ENCODE data around the gene ATXN2.
"Not testable (repeated sequence)": the region's sequence is repeated elsewhere in the genome, so short reads cannot be mapped to it uniquely, and the experiment has no call there.

ATXN2 gene

GRCh38 chr12:111488798-111489197, 110.3 kb downstream of the ATXN2 start:
- no peak for DNase-seq

GRCh38 chr12:111488271-111488670, 110.8 kb downstream of the ATXN2 start:
- no peak for DNase-seq

DNA sequence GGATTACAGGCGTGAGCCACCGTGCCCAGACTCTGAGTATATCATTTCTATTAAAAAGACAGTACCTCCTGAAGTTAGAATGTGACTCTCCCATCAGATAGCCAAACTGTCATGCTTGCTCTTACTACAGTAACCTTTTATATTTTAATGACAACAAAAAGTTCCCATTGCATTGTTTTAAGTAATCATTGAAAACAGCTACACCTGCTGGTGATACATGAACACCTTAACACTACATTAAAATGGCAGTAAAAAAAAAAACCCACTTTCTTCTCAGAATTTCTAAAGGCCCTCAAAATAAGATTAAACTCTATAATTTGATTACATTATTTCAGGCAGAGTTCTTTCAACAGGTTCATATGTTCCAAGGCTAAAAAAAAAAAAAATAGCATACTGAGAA, 116.7 kb downstream of the ATXN2 start:
- no peak for DNase-seq

DNA sequence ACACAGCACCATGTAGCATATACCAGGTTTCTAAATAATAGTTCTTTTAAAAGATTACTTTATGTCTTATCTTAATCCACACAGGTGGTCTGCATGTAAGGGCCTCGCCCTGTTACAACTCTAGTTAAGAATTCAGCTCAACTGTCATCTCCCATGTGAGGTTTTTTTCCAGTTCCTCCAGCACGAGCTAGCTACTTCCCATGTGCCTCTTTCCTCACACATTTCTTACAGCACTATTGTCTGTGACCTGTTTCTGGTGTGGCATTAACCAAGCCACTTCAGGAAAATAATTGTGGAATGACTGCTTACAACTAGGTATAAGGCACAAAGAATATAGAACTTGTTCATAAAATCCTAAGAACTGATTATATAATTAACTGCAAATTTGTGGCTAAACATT, 127.9 kb downstream of the ATXN2 start:
- no peak for DNase-seq

DNA sequence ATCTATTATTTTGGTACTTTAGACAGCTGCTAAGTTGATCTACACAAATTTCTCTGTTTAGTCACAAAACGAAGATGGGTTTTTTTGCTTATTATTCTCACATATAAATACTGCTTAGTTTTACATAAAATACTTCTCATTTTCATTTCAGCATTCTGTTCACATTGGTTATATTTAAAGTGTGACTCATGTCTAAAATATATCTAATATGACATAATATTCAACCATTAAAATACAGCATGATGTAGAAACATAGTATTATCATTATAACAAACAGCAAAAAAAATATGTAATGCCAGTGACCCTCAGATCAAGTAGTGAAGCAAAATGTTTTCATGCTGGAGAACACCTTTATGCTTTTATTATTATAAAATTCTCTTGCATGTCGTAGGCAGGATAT, 129.7 kb downstream of the ATXN2 start:
- no peak for DNase-seq

DNA sequence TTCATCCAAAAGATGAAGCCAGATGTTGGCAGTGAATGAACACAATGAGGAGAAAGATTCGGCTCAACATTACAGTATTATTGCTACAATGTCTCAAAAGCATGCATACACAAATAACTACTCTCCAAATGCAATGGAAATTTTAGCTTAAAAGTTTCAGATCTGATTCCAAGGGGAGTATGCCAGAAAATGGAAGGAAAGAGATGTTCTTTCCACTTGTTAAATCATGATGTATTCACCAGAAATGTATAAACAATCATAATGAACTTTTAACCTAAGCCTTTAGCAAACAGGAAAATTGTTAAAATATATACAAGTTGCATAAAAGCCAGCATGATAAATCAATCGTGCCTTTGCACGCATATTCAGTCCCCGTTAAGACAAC, 131.3 kb downstream of the ATXN2 start:
- no peak for DNase-seq

DNA sequence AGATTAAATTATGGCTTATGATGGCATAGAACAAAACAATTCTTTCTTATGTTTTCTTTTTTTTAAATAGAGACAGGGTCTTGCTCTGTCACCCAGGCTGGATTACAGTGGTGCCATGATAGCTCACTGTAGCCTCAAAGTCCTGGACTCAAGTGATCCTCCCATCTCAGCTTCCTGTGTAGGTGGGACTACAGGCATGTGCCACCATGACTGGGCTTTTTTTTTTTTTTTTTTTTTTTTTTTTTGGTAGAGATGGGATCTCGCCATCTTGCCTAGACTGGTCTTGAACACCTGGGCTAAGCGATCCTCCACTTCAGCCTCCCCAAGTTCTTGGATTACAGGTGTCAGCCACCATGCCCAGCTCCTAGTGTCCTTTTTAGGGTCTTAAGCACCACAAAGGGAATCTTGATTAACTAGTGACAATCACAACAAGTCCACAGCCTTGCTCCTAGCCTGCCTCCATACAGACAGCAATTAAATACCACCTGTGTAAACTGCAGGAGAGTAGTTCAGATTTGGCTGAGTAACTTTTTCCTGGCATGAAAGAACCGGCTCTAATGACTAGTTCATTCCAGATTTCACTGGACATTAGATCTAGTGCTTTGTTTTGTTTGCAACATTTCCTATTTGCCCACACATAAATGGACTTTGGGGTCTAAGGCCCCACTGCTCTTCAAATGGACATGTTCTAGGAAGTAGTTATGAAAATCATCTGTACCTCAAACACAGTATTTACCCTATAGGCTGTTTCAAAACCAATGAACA, 131.8 kb downstream of the ATXN2 start:
- DNase-seq = no peak

- no peak for DNase-seq
Observed at GRCh38 chr12:111462210-111462769, 136.8 kb downstream of the ATXN2 start.

GRCh38 chr12:111460111-111460510, 139.0 kb downstream of the ATXN2 start:
- not testable (repeated sequence) for DNase-seq

DNA sequence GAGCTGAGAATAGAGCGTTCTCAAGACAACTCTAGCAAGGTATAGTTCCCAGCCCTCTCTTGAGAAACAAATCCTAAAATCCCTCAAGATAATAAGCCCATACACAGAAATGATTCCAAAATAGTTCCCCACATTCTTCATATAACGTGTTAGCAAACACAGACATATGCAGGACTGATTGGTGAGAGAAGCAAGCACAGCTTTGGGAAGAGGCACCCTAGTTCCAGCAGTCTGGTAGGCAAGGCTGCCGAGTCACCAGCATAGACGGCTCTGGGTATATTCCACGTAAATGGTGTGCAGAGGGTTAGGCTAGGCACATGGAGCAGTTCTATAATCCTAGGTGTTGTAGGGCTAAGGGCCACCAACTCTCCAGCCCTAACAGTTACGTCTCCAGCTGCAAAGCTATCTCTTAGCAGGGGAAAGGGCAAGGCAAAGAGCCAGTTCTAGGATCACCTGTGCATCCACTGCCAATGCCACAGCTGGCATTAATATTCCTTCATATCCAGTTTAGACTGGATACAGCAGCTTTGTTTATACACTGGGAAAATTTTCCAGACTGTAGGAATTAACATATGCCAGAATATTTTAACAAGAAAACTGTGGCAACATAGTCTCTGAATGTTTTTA, 140.5 kb downstream of the ATXN2 start:
- DNase-seq = no peak

DNA sequence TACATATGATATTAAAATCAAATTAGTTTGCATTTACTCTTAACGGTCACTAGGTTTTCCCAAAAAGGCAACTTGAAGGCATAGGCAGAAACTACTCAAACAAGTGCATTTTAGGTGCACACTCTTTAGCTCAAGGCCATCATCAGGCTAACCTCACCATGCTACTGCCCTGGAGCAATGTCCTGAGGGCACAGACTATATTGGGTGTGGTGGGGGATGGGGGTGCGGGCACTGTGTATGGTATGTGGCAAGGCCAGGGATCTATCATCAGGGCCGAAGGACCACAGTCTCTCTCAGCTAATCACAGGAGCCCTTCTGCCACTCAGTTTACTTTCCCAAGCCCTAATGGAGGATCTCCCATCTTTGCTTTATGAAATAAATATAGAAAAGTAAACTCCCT, 141.5 kb downstream of the ATXN2 start:
- no peak for DNase-seq

- DNase-seq = no peak
Observed at GRCh38 chr12:111457071-111457470, 142.0 kb downstream of the ATXN2 start.

- no peak for DNase-seq
Observed at GRCh38 chr12:111455448-111456320, 143.4 kb downstream of the ATXN2 start.

DNA sequence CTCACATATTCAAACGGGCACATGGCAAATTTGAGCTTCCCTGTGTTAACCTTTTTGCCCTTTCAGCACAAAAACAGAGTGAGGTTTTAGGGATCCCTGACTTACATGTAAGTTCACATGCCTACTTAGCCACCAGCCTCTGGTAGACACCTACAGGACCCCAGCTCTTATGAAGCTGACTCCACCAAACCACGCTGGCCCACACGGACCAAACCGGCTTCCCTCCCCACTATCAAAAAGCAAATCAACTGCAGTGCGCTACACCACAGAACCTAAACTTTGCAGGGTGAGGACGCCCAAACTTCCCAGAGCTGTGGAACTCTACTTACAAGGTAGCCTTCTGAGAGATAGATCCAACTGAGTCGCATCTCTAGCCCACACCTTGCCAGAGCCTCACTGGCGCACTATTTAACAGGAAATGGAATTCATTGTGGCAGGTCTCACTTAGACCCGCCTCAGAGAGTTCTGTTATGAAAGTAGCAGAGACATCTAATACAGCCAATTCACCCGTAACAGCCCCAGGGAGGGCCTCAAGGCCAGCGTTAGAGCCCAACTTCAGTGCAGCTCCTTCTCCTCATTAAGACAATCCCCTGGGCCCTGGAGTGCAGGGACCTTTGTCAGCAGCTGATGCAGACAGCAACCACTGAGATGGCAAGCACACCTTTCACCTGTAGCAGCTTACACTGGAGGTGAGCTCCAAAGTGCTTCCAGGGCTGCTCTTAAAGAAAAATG, 144.2 kb downstream of the ATXN2 start:
- DNase-seq = no peak

DNA sequence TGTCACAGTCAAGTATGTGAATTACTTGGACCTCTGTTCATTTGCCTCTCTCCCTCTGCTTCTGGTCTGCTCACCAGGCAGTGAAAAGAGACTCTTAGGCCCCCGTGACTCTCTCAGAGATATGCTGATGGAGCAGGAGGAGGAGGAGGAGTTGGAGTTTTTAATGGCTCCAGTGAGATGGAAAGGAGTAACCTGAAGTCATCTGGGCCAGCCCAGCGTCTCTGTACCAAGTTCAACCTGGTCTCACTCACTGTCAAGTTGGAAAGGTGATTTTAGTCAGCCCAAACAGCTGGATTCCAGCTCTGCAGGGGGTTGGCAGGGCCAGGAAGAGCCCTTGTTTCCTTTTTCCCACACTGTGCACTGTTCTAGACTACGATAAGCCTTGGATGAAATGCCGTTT, 144.8 kb downstream of the ATXN2 start:
- no peak for DNase-seq

DNA sequence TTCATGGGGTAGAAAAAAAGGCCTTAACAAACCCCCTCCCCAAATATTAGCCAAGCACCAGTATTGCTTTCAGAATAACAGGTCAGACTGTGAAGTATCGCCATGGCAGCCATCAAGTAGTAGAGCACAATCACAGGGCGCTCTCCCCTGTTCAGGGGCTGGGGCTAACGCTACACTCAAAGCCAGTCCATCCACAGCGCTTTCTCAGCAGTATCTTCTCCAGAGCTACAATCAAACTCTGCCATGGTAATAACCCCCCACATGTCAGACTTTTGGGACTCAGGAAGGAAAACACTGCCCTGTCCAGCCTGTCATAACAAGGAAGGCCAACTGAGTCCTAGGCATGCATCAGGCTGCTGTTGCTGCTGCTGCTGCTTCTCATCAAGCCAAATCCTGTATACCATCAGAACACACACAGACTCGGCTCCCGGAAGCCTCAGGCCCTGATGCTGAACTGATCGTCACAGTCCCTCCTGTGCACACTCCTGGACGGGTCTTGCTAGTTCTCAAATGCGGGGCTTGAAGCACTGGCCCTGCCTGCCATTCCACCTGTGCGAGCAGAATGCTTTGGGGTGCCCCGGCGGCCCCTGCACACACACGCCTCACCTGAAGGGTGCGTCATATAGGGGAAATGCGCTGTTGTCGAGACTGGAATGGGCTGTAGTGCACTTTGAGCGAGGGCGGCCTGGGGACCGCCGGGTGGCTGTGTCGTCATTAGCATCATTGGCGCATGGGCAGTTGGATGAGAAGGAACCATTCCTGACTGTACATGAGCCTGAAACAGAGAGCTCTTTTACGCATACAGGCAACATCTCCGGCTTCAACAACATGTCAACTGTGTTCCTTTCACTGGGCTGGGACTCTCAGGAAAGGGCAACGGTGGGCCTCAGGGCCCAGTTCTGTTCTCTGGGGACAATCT, 145.8 kb downstream of the ATXN2 start:
- DNase-seq = no peak

- no peak for DNase-seq
Observed at GRCh38 chr12:111451649-111452129, 147.4 kb downstream of the ATXN2 start.

DNA sequence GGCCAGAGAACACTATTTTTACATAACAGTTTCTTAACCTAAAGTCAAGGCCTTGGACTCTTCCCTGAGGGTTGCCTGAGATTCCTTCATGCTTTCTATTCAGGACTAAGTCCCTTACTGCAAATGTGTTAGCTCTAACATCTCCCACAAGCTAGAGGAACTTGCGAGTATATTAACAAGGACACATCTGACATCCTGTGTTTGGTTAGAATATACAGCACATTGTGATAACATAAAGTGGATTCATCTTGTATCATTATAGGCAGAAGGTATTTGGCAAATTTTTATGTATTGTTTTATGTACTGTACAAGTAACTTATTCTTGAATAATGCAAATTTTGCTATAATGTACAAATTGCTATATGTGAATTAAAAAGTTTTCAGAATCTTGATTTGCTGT, 147.9 kb downstream of the ATXN2 start:
- no peak for DNase-seq

DNA sequence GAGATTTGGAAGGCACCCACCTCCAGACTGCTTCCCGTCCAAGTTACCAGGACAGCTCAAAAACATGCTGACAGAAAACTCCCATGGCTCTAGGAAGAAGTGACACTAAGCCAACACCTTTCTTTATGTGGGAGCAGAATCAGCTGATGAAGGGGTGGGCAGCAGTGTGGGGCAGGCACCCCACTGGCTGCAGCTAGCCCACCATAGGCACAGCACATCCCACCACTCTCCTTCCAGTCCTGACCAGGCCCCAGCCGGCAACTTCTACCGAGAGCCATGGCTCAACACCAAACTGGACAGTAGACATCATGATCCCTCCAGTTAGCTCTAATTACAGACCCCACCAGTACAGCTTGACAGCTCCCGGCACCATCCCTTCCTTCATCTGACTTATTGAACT, 148.4 kb downstream of the ATXN2 start:
- no peak for DNase-seq

DNA sequence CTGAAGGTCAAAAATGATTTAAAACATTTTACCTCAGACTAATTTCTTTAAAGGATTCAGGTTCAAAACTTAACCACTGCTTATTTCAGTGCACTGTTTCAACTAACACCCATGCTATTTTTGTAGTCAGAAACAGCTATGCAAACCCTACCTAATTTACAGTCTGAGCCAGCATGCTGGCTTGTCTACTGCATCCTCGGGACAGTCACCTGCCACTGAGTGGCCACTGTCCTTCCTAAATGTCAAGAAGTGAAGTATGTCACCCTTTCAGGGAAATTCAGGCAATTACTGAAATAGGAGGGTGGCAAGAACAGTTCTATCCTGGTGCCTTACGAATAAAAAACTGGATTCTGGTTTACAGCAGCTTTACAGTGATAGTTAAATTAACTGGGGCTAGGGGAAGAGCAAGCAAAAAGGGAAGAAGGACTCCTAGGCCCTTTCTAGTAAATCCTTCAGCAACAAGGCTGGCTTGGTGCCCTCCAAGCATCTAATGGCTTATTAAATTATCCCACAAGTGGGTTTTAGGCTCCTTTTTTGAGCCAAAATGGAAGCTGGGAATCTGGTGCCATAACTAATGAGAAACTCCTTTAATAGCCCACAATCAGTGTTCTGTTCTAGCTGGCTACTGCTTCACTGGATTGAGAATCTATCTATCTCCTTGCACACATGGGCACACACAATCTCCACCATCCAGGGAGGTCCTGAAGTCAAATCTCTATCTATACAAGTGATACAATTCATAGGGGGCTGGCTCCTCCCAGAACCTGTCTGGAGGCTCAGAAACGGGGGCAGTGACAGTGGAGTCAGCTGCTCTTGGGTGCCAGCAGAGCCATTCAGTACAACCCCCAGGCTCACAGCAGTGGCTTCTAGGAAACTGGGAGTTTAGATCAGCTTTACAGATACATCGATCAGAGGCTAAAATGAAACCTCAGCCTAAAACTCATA, 150.0 kb downstream of the ATXN2 start:
- no peak for DNase-seq

Data from effector CD8-positive, alpha-beta T cell (primary cell).